A204.1 (cell line): ENCODE results near the gene KATNBL1.

Experiments
- FAIRE-seq: peaks from 2 replicates; lab custom pipeline; 2012; peaks lifted over from hg19 to GRCh38; lab: Jason Lieb, UNC

KATNBL1 gene, protein sequence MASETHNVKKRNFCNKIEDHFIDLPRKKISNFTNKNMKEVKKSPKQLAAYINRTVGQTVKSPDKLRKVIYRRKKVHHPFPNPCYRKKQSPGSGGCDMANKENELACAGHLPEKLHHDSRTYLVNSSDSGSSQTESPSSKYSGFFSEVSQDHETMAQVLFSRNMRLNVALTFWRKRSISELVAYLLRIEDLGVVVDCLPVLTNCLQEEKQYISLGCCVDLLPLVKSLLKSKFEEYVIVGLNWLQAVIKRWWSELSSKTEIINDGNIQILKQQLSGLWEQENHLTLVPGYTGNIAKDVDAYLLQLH

DNA sequence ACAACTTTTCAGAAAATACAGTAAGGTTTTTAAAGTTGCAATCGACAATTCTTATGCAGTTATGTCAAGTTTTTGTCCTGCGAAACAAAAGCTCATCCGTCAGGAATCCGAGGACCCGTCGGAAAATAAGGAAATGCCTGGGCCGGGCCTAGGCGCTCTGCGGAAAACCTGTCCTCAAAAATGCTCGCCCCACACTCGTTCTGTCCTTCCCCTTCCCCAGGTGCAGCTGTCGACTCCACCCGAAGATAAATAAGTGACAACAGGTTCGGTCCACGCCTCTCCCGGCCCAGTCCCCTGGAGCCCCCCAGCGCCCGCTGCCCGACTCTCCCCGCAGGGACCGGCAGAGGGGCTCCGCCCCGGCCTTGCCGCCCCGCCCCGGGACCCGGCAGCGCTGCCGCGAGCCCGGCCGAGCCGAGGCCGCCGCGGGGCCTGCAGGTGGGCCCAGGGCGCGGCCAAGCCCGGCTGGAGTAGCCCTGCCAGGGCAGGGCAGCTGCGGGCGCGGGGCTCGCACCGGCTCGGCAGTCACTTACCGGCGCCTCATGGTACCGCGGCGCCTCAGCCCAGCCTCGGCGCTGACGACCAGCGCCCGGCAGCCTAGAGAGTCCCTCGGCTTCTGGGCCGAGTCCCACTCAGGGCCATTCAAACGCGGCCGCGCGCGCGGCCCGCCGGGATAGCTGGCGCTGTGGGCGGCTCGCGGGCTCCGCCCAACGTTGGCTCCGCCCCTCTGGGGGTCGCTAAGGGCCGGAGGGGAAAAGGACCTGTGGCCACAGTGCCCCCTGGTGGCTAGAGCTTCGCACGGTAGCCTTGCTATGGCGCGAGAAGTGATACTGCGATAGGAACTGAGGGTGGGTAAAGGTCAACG is at the start of gene KATNBL1:
Gene KATNBL1 (minus strand): TSS at position 676 of the 862 bp plus-strand sequence. CDS start 46,420 bp downstream, outside the sequence.
- FAIRE-seq = peak; percentile 72

DNA sequence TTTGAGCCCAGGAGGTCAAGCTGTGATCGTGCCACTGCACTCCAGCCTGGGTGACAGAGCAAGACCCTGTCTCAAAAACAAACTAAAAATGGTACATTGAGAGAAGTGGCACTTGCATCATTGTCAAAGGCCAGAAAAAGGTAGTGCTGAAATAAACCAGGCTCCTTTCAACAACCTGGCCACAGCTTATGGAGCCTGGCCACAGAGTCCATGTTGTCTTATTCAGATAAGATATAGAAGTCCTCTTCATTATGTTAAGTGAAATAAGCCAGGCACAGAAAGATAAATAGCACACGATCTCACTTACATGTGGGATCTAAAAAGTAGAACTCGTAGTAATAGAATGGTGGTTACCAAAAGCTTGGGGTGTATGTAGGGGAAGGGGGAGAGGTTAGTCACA is 49.7 kb upstream of the KATNBL1 start:
- FAIRE-seq = no peak

DNA sequence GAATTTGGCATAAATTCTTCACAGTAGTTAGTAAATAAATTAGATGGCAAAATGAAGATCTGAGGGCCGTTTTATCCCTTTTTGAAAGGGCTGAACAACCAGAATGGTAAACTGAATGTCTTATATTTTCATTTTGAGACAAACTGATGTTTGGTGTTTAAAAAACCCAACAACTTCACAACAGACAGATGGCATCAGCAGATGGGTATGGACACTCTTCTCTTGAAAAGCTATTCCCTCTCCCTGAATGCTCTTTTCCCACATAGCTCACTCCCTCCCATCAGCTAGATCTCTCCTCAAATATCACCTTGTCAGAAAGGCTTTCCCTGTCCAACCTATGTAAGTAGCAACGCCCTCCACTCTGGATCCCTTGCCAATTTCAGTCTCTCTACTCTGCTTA is 48.3 kb upstream of the KATNBL1 start:
- FAIRE-seq = no peak

DNA sequence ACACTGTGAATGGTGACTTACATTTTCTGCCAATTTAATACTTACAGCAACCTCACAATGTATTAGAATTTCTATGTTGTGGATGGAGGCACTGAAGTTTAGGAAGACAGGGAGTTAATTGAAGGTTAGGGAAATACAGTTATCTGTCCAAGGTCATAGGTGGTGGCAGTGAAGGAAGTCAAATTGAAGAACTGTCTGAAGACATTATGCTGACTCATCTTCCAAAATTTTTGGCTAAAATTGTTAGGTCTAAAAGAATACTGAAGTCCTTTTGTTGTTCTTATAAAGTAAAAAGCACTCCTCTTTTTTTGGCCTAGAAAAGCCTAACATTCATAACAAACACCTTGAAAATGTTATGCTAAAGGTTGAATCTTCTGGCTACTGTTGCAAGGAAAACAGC is 42.6 kb upstream of the KATNBL1 start:
- no peak for FAIRE-seq

DNA sequence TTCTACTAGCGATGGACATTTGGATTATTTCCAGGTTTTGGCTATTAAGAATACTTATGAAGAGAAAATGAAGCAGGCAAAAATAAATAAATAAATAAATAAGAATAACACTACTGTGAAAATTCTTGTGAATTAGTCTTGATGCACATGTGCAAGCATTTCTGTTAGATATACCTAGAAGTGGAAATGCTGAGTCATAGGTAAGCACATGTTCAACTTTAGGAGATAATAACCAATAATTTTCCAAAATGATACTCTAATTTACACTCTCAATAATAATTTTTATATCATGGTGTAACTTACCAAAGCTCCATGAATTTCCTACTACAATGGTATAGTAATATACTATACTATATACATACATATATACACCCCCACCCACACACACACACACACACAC is 38.3 kb upstream of the KATNBL1 start:
- FAIRE-seq = no peak

DNA sequence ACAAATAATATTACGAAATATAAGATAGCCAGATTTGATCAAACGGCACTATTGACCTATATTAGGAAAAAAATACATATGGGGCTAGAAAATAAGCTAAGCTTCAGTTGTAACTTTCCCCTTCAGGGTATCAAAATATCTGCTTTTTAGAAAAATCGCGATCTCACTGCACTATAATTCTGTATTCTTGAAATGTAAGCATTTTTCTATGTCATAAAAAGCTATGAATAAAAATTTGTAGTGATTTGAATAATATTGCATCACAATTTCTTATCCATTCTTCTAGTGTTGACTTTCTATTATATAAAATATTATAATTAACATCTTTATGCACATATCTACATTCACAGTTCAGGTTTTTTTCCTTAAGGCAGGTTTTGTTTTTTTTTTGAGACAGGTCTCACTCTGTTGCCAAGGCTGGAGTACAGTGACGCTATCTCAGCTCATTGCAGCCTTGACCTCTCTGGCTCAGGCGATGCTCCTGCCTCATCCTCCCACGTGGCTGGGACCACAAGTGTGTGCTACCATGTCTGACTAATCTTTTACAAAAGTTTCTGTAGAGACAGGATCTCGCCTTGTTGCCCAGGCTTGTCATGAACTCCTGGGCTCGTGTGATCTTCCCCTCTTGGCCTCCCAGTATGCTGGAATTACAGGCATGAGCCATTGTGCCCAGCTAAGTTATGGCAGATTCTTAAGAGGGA is 36.5 kb upstream of the KATNBL1 start:
- FAIRE-seq = no peak

DNA sequence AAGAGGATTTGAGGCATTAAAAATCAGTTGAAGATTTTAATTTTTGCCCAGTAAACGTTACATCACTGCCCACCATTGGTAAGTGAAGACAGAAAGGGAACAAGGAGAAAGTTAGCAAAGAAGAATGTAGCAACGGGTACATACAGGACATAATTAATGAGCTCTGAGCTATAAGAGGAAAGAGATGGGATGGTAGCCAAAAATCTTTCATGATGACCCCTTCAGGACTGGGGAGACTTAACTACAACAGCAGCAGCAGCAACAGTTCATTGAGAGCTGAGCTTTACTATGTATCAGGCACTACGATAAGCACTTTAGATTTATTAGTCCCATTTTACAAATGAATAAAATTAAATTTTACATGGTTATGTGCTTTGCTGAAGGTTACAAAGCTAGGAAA is 33.3 kb upstream of the KATNBL1 start:
- no peak for FAIRE-seq

DNA sequence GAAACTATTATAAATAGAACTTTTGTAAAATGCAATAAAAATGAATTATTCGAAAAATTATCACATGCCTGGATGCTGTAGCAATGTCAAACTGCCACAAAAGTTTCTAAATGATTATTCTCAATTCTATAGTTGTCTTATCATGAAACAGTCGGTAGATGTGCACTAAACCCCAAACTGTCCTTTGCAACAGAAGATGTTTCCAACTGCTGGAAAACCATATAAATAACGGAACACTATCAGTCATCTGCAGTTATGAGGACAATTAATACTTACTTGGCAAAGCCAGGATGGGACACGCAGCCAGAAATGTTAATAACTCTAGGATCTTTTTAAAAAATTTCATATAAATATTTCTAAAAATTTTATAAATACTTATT is 32.4 kb upstream of the KATNBL1 start:
- FAIRE-seq = no peak

DNA sequence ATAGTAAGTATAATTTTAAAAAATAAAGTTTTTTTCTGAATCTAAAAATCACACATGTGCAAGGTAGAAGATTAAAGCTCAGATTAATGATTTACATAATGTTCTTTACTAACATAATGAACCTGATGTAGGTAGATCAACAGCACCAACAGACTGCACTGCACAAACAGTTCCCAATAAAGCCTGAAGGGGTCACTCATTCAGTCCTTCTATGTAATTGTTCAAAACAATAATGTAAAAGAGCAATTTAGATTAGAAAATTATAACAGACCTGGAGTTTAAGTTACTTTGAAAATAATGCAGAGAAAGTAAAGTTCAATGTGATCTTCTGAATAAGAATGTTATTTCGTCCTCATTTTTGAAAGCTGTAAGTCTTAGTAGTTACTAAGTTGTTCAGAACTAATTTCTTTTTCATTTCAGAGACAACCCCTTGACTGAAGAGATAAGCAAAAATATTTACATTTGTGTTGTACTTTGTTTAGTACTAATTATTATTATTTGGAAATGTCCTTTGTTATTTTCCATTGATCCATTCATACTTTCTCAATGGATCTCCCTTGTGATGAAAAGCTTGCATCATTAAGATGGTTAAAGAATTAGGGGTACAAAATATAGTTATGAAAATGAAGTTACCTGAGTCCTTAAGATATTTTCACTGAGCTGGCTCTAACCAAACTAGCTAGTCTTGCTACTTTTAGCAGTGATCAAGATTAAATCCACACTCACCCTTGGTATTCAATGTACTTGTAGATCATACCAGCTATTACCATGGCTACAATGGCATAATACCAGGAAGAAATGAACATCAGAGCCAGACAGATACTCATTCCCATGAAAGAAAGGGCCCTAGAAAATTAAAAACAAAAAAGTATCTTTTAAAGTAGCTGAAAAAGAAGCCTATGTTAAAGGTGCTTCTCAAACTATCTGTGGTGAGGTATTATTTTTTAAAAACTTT is 31.8 kb upstream of the KATNBL1 start:
- peak; percentile 85 for FAIRE-seq

DNA sequence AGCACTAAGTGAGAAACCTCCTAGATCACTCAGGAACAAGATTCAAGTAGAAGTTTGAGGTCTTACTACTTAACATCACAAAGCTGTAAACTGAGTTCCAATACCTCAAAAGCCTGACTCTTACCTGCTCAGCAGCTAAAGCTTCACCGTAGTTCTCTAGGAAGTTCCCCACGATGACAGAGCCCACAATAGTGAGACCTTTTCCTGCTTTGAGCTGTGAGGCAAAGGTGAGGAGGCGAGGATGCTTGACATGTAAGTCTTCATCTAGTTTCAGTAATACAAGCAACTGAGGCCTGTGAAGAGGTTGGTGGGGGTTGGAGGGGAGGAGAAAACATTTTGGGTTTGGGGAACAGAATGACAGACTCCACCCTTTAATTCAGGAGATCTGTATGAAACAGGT is 30.6 kb upstream of the KATNBL1 start:
- FAIRE-seq = no peak

DNA sequence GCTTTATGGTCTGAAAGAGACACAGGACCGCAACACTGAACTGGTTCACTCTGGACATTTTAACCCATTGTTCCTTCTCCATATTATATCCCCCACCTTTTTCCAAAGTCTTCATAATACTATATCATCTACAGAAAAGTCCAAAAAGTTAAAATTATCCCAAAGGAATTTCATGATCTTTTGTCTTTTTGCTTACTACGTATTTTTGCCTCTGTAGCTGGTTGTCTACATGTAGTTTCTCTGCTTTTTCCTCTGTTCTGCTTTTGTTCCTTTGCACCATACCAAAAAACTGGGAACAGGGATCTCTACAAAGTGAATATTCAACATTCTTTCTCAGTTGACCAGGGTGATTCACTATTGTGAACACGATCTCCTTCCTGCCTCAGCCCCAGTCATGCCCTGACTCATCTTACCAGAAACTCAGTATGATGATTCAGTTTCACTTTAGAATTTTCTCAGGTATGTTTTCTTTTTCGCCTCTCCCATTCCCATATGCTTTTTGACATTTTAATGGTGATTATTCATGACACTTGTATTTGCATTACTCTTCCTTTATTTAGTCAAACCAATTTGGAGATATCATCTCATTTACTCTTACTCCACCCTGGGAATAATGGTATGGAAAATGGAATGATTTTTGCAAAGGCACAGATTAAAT is 29.4 kb upstream of the KATNBL1 start:
- no peak for FAIRE-seq

DNA sequence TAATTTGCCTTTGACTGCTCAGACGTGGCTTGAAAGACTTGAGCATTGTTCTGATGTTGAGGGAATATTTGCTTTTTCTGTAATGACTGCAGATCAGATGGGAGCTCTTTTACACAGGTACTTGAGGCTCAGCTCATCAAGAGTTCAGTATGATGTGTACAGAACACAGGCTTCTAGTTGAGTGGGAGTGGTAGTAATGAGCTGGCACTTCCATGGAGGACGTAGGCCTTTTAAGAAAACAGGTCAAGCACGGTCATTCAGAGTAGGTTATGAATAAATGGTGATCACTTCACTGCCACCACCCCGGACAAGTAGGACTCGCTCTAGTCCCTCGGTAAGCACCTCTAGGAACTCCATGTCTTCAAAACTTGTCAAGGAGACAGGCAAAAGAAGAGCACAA is 23.7 kb upstream of the KATNBL1 start:
- FAIRE-seq = no peak

DNA sequence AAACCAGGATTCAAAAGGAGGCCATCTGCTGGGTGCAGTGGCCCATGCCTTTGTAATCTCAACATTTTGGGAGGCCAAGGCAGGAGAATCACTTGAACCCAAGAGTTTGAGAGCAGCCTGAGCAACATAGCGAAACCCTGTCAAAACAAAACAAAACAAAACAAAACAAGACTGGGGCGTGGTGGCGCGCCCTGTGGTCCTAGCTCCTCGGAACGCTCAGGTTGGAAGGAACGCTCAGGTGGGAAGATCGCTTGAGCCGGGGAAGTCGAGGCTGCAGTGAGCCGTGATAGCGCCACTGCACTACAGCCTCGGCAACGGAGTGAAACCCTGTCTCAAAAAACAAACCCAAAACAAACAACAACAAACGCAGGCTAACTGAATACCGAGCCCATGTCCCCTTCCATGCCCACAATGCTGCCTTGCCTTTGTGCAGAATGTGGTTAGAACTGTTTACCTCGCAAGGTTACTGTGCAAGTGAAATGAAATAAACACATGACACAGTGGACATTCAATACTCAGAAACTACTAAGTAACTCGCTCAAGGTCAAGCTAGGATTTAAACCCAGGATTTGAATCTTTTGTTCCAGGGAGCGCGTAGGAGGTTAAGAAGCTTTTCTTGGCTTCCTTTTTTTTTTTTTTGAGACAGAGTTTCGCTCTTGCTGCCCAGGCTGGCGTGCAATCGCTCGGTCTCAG is 14.2 kb upstream of the KATNBL1 start:
- FAIRE-seq = no peak

DNA sequence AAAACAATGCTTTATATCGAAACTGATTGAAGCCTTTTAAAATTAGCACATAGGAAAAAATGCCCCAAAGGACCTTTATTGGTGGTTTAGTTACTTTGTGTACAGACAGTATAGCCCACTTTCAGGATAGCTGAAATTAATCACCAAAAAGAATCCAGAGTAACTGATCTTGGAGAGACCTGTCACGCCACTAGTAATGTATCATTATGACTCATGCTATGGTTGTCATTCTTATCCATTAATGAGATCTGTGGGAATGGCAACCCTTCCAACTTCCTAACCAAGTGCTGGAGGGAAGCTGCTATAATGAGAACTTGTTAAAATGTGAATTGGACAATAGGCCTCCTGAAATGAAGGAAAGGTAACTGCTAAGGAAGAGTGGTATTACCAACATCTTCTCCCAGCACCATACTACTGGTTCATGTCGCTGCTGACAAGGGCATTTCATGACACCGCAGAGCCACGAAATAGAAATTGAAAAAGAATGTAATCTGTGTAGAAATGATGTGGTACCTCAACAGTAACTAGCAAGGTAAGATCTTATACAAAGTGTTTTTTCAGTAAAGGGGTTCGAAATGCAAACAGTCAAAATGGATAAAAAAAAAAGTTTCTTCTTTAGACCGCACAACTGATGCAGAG is 7.8 kb upstream of the KATNBL1 start:
- no peak for FAIRE-seq

DNA sequence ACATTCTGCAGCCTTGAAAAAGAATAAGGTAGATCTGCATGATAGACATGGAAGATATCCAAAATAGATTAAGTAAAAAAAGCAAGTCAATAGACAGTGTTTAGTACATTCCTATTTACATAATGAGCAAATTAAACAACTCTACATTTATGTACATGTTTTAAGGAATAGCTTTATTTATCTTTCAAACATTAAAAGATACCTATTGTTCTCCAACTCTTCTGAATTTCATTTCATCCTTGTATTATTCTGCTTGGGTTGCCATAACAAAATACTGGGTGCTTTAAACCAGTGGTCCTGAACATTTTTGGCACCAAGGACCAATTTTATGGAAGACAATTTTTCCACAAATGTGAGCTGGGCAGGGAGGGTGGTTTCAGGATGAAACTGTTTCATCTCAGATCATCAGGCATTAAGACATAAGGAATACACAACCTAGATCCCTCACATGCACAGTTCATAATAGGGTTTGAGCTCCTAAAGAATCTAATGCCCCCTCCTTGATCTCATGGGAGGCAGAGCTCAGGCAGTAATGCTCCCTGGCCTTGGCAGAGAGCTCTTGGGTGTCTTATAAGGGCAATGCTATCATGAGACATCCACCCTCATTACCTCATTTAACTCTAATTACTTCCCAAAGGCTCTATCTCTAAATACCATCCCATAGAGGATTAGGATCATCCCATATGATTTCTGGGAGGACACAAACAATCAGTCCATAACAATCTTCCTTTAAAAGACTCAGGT is 6.8 kb upstream of the KATNBL1 start:
- FAIRE-seq = no peak

DNA sequence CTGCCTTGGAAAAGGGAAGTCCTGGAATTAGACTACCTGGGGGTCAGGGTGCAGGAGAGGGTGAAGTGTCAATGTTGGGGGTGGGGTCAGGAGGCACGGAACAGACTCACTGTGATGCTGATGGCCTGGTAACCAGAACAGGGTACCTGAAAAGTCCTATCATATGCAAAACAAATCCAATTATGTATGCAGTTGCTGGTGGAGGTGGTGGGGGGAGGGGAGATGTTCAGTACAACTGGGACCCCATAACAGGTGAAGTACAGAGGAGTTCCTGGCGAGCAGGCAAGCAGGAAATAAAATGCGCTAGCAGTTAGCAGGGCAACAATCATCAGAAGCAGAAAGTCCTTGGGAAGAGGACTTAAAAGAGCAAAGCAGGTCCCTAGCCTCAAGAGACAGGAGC is 4.2 kb upstream of the KATNBL1 start:
- FAIRE-seq = no peak

DNA sequence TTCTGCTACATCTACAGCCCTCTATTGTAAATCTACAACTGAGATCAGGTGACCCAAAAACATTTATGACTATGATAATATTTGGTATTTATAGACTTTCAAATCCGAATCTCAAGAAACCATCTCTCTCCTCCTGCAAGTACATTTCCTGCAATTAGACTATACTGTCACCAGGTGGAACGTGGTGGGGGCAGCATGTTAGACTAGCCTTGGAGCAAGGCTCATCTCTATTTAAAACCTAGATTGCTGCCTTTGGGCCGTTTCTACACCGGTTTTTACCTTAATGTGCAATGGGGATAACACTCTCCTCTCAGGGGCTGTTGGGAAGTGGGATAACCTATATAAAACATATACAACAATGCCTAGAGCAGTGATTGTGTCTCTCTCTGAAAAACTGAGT is 3.8 kb upstream of the KATNBL1 start:
- FAIRE-seq = no peak

DNA sequence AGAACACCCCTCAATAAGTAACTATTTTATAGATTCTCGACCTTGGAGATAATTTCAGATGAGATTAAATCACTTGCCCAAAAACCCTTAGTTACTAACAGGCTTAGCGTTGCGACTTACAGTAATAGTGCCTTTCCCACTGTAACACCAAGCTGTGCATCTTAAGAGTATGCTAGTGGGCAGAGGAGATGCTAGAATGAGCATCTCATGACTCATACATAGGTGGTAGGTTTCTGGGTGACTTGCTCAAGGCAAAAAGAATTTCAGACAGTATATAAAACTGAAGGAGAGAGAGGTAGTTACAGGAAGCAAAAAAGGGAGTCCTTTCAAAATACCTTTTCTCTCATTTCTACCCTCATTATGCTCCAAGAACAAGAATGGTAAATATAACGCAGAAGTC is 3.9 kb downstream of the KATNBL1 start:
- no peak for FAIRE-seq

DNA sequence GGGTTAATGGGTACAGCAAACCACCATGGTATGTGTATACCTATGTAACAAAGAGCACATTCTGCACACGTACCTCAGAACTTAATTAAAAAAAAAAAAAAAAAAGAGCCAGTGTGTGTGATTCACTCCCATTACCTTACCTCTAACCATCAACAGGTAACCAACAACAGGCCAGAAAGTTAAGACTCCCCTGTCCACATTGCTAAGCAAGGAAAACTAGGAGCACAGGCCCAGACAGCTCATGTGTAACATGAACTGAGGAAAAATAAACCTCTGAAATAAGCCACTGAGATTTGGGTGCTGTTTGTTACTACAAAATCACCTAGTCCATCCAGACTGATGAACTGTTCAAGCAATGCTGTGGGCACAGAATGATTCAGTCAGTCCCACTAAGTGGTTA is 6.0 kb downstream of the KATNBL1 start:
- no peak for FAIRE-seq

DNA sequence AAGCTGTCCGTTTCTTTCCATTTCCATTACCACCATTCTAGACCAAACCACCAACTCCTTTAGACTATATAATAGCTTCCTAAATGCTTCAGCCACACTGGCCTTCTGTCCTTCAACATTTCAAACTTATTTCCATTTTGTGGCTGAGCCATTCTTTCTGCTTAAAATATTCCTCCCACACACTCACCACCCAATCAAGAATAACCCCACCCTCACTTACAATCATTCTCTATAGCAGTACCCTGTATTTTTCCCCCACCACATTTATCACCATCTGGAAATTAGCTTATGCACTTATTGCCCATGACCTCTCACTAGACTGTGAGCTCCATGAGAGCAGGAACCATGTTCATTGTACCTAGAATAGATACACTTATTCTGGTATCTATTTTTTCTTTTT is 6.6 kb downstream of the KATNBL1 start:
- FAIRE-seq = no peak
